Skeletal muscle satellite cell (primary cell): ENCODE results near the gene DRC7.
"Not testable (repeated sequence)": the region's sequence is repeated elsewhere in the genome, so short reads cannot be mapped to it uniquely, and the experiment has no call there.

ENCODE experiments used
- H3K27me3 ChIP-seq: 2 replicates; pipeline ENCODE4 v1.7.0; 2013; ENCODE audit warnings: low read length; ENCODE audit not compliant: control insufficient read depth, insufficient read depth
- H3K36me3 ChIP-seq: 2 replicates; pipeline ENCODE4 v1.7.0; 2013; ENCODE audit warnings: mild to moderate bottlenecking, control low read depth, low read length; ENCODE audit not compliant: insufficient read depth
- H3K4me1 ChIP-seq: 2 replicates; pipeline ENCODE4 v1.7.0; 2013; ENCODE audit warnings: low read length; ENCODE audit not compliant: control insufficient read depth, insufficient read depth
- H3K4me2 ChIP-seq: 2 replicates; pipeline ENCODE4 v1.7.0; 2013; ENCODE audit warnings: mild to moderate bottlenecking, low read length
- H3K4me3 ChIP-seq: 2 replicates; pipeline ENCODE4 v1.7.0; 2013; ENCODE audit warnings: low read length
- H3K9ac ChIP-seq: 2 replicates; pipeline ENCODE4 v1.7.0; 2013; ENCODE audit warnings: mild to moderate bottlenecking, low read depth, low read length, moderate library complexity
- H3K9me3 ChIP-seq: replicated peaks from 2 replicates; pipeline ENCODE4 v1.7.0; 2013; ENCODE audit warnings: mild to moderate bottlenecking, control low read depth, low read length

The DRC7 gene

DNA sequence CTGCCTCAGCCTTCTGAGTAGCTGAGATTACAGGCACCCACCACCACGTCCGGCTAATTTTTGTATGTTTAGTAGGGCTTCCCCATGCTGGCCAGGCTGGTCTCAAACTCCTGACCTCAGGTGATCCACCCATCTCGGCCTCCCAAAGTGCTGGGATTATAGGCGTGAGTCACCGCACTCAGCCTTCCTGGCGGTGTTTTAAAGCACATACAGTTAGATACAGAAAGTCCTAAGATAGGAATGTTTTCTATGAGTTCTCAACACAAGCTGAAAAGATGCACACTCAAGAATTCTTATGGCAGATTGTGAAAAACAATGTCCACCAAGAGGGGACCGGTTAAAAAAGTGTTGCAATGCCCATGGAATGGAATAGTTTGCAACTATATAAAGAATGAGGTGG, 23.2 kb upstream of the DRC7 start:
- not testable (repeated sequence) for H3K36me3 ChIP-seq, H3K9me3 ChIP-seq, H3K9ac ChIP-seq, H3K4me2 ChIP-seq, H3K4me1 ChIP-seq, H3K4me3 ChIP-seq
- peaks cover 52% of the 10 kb centered on the region for H3K27me3 ChIP-seq

DNA sequence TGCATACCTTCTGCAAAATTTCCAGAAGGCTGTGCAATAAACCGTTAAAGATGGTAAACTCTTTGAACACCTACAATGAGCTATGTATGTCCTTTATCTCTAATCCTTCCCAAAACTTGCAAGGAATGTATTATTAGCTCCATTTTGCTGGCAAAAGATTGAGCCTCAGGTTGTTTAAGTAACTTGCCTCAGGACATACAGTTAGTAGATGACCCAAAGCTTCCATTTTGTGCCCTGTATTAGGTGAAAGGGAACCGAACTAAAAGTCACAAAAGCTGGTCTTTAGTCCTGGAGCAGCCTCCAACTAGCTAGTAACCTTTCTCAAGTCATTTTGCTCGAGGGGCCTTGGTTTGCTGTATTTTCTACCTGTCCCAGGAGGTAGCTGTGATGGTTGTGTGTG, 22.2 kb upstream of the DRC7 start:
- Histone ChIP-seq H3K4me1 (peaks cover 3% of the 10 kb centered on the region), H3K4me2 (no peak overlapping the region), H3K9ac (no peak overlapping the region), H3K9me3 (no peaks in the 10 kb centered on the region), H3K27me3 (peaks cover 51% of the 10 kb centered on the region), H3K36me3 (no peaks in the 10 kb centered on the region), H3K4me3 (no peak overlapping the region)

- H3K36me3 ChIP-seq = no peaks in the 10 kb centered on the region
- peaks cover 54% of the 10 kb centered on the region for H3K27me3 ChIP-seq
- H3K4me1 ChIP-seq = no peaks in the 10 kb centered on the region
- H3K4me2 ChIP-seq = no peak overlapping the region
- H3K9me3 ChIP-seq = no peaks in the 10 kb centered on the region
- H3K4me3 ChIP-seq = no peak overlapping the region
- H3K9ac ChIP-seq = no peak overlapping the region
Measured at GRCh38 chr16:57672824-57673223, 21.8 kb upstream of the DRC7 start.

DNA sequence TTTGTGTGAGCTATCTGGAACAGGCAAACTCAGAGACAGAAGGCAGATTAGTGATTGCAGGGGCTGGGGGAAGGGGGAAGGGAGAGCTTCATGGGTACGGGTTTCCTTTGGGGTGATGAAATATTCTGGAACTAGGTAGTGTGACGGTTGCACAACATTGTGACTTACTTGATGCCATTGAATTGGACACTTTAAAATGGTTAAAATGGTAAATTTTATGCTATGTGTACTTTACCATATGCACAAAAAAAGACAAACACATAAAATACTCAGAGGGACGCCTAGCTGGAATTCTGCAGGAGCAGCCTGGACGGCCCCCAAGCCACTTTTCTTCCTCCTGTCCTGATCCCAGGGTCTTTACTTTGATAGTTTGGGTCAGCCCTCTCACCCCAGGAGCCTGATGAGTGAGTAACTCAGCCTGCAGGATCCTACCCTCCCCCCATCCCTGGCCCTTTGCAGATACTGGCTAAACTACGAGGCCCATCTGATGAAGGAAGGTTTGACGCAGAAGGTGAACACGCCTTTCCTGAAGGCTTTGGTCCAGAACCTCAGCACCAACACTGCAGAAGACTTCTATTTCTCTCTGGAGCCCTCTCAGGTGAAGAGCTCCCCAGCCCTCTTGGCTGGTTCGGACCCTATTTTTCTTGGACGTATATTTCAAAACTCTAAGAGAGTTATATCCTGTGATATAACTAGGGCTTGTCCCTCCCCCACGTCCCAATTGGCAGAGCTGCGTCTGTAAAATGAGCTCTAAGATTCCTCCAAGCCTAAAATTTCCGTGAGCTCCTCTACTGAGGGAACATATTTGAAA, 18.7 kb upstream of the DRC7 start:
- no peaks in the 10 kb centered on the region for H3K9me3 ChIP-seq
- peaks cover 62% of the 10 kb centered on the region for H3K27me3 ChIP-seq
- H3K4me2 ChIP-seq = no peak overlapping the region
- H3K9ac ChIP-seq = no peak overlapping the region
- H3K4me1 ChIP-seq = no peaks in the 10 kb centered on the region
- H3K36me3 ChIP-seq = no peaks in the 10 kb centered on the region
- H3K4me3 ChIP-seq = no peak overlapping the region

DNA sequence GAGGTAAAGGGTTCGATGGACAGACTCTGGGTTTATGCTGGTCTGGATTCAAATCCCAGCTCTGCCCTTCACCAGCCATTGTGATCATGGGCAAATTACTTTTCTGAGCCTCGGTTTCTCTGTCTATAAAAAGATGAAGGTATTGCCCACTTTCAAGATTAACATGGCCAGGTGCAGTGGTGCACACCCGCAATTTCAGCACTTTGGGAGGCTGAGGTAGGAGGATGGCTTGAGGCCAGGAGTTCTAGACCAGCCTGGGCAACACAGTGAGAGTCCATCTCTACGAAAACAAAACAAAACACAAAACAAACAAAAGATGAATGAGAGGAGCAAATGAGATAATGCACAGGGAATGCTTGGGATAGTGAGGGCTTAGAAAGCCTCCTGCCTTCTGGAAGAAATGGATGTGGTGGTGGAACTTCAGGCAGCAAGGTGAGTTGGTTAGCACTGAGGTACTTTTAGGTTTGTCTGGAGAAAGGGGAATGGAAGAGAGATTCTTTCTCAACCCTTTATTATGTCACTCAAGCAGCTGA, 18.0 kb upstream of the DRC7 start:
- Histone ChIP-seq H3K4me3 (no peak overlapping the region), H3K27me3 (peaks cover 63% of the 10 kb centered on the region), H3K9ac (no peak overlapping the region), H3K4me1 (no peaks in the 10 kb centered on the region), H3K36me3 (no peaks in the 10 kb centered on the region), H3K9me3 (no peaks in the 10 kb centered on the region), H3K4me2 (no peak overlapping the region)

GRCh38 chr16:57677622-57678369, 16.8 kb upstream of the DRC7 start:
- no peak overlapping the region for H3K9ac ChIP-seq
- H3K27me3 ChIP-seq = peaks cover 62% of the 10 kb centered on the region
- H3K4me1 ChIP-seq = no peaks in the 10 kb centered on the region
- H3K9me3 ChIP-seq = no peaks in the 10 kb centered on the region
- no peak overlapping the region for H3K4me2 ChIP-seq
- H3K36me3 ChIP-seq = no peaks in the 10 kb centered on the region
- no peak overlapping the region for H3K4me3 ChIP-seq

GRCh38 chr16:57679016-57679415, 15.6 kb upstream of the DRC7 start:
- Histone ChIP-seq H3K4me1 (no peaks in the 10 kb centered on the region), H3K9me3 (no peaks in the 10 kb centered on the region)

GRCh38 chr16:57679767-57680482, 14.7 kb upstream of the DRC7 start:
- no peaks in the 10 kb centered on the region for H3K9me3 ChIP-seq
- H3K27me3 ChIP-seq = peaks cover 49% of the 10 kb centered on the region
- no peaks in the 10 kb centered on the region for H3K36me3 ChIP-seq
- no peak overlapping the region for H3K4me3 ChIP-seq
- H3K4me2 ChIP-seq = no peak overlapping the region
- H3K4me1 ChIP-seq = no peaks in the 10 kb centered on the region
- H3K9ac ChIP-seq = no peak overlapping the region

More at GRCh38 chr16:57679016-57679415, 15.6 kb upstream of the DRC7 start:
- Histone ChIP-seq H3K9ac (no peak overlapping the region), H3K4me3 (no peak overlapping the region), H3K27me3 (peaks cover 54% of the 10 kb centered on the region), H3K4me2 (no peak overlapping the region), H3K36me3 (no peaks in the 10 kb centered on the region)

- Histone ChIP-seq H3K4me2 (no peak overlapping the region), H3K4me1 (no peaks in the 10 kb centered on the region), H3K27me3 (peaks cover 50% of the 10 kb centered on the region), H3K9me3 (no peaks in the 10 kb centered on the region), H3K4me3 (no peak overlapping the region), H3K36me3 (no peaks in the 10 kb centered on the region), H3K9ac (no peak overlapping the region)
Measured at GRCh38 chr16:57680842-57681375, 13.7 kb upstream of the DRC7 start.

GRCh38 chr16:57681950-57682728, 12.5 kb upstream of the DRC7 start:
- Histone ChIP-seq H3K36me3 (no peaks in the 10 kb centered on the region), H3K9ac (no peak overlapping the region), H3K4me3 (no peak overlapping the region), H3K4me1 (no peaks in the 10 kb centered on the region), H3K4me2 (no peak overlapping the region), H3K9me3 (no peaks in the 10 kb centered on the region), H3K27me3 (peaks cover 46% of the 10 kb centered on the region)
